HepG2 (cell line): ENCODE measurements around the gene FANCD2OS. TPM values are rescaled to one million over a fixed set of nuclear protein-coding genes. Genes with fewer than 3 reads are reported as not detected.

Experiments used
- HOXA7 ChIP-seq: sonication (generic); formaldehyde crosslinking; IDR thresholded peaks from 2 replicates; pipeline ENCODE4 v1.8.1; 2022; ENCODE audit warnings: mild to moderate bottlenecking, missing genetic modification reagents, moderate library complexity
- MAFG ChIP-seq: sonication (generic); formaldehyde crosslinking; IDR thresholded peaks from 2 replicates; pipeline ENCODE4 v1.5.1; 2020; ENCODE audit warnings: mild to moderate bottlenecking, missing genetic modification reagents
- SMARCC2 ChIP-seq: fragments of 450-650 bp; IDR thresholded peaks from 2 replicates; pipeline ENCODE4 v1.6.1; 2017; ENCODE audit warnings: antibody characterized with exemption, mild to moderate bottlenecking
- XBP1 ChIP-seq: sonication (generic); formaldehyde crosslinking; IDR thresholded peaks from 2 replicates; pipeline ENCODE4 v1.5.0; 2020; ENCODE audit warnings: missing genetic modification reagents
- ZNF263 ChIP-seq: sonication (generic); formaldehyde crosslinking; IDR thresholded peaks from 2 replicates; pipeline ENCODE4 v1.4.0; 2020; ENCODE audit warnings: missing genetic modification reagents
- ZNF605 ChIP-seq: sonication (generic); formaldehyde crosslinking; IDR thresholded peaks from 2 replicates; pipeline ENCODE4 v1.8.0; 2022; ENCODE audit warnings: mild to moderate bottlenecking, missing genetic modification reagents
- ZNF713 ChIP-seq: sonication (generic); formaldehyde crosslinking; IDR thresholded peaks from 2 replicates; pipeline ENCODE4 v1.4.0; 2020; ENCODE audit warnings: mild to moderate bottlenecking, missing genetic modification reagents
- ZNF782 ChIP-seq: sonication (generic); formaldehyde crosslinking; IDR thresholded peaks from 2 replicates; pipeline ENCODE4 v1.4.0; 2020; ENCODE audit warnings: missing genetic modification reagents, mild to moderate bottlenecking, borderline replicate concordance
- polyA plus RNA-seq, 8 experiments: library from polyadenylated mRNA; depleted of rRNA in 3 of 8; stranded (reverse) in 7 of 8; unstranded in 1 of 8; fragments of >200 nt; fragmentation: Illumina TruSeq in 4 of 8; extraction: Trizol in 4 of 8; gene quantifications; 2 replicates each; pipeline versions ENCODE4 v1.2.1 to v1.2.3, GENCODE V29; 2011 to 2016; ENCODE audit warnings: low read depth in 4 of 8, missing spikeins in 1 of 8, mixed read lengths in 1 of 8; ENCODE audit not compliant: insufficient read depth in 1 of 8
- total RNA-seq, 5 experiments: library from RNA; depleted of rRNA; stranded (reverse); fragments of >200 nt; fragmentation: Illumina TruSeq; extraction: Trizol; gene quantifications; 2 replicates each; pipeline ENCODE4 v1.2.3, GENCODE V29; 2016; ENCODE audit warnings: low read depth in 1 of 5
- TF ChIP-seq, protein P1 (sequence below): sonication (generic); formaldehyde crosslinking; IDR thresholded peaks from 2 replicates; pipeline ENCODE4 v1.4.0; 2020; ENCODE audit warnings: missing genetic modification reagents, borderline replicate concordance
- TF ChIP-seq, protein P2 (sequence below): sonication (generic); formaldehyde crosslinking; IDR thresholded peaks from 2 replicates; pipeline ENCODE4 v1.4.0; 2020; ENCODE audit warnings: mild to moderate bottlenecking, missing genetic modification reagents
- TF ChIP-seq, protein P3 (sequence below): IDR thresholded peaks from 2 replicates; pipeline ENCODE4 v1.6.1; 2016

Gene FANCD2OS
- total and polyA plus RNA-seq, 2 of the 13 experiments (the other 11 are each of a cell fraction or from before 2014, with no cell fraction given), result not detected

DNA sequence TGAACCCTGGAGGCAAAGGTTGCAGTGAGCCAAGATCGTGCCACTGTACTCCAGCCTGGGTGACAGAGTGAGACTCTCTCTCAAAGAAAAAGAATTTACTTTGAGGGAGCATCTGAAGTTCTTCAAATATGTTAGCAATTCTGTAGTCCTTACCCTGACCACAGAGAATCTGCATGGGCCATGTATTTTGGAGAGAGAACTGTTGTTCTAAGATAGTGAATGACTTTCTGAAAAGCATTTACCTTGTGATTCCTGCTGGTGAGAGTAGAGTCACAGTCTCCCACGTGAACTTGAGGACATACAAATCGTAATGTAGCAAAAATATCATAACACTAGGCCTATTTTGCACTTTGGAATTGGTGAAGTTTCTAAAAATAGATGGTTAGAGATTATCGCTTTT lies 11.3 kb upstream of the FANCD2OS start (continued):
- TF ChIP-seq, protein P1, sequence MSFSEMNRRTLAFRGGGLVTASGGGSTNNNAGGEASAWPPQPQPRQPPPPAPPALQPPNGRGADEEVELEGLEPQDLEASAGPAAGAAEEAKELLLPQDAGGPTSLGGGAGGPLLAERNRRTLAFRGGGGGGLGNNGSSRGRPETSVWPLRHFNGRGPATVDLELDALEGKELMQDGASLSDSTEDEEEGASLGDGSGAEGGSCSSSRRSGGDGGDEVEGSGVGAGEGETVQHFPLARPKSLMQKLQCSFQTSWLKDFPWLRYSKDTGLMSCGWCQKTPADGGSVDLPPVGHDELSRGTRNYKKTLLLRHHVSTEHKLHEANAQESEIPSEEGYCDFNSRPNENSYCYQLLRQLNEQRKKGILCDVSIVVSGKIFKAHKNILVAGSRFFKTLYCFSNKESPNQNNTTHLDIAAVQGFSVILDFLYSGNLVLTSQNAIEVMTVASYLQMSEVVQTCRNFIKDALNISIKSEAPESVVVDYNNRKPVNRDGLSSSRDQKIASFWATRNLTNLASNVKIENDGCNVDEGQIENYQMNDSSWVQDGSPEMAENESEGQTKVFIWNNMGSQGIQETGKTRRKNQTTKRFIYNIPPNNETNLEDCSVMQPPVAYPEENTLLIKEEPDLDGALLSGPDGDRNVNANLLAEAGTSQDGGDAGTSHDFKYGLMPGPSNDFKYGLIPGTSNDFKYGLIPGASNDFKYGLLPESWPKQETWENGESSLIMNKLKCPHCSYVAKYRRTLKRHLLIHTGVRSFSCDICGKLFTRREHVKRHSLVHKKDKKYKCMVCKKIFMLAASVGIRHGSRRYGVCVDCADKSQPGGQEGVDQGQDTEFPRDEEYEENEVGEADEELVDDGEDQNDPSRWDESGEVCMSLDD (CRISPR knock-in tag), result no peak
- TF ChIP-seq ZNF263 (CRISPR knock-in tag) (no peak), HOXA7 (no peak), ZNF782 (CRISPR knock-in tag) (no peak), SMARCC2 (no peak), MAFG (CRISPR knock-in tag) (no peak), XBP1 (CRISPR knock-in tag) (no peak), ZNF713 (CRISPR knock-in tag) (no peak), ZNF605 (CRISPR knock-in tag) (no peak)
- TF ChIP-seq, protein P2, sequence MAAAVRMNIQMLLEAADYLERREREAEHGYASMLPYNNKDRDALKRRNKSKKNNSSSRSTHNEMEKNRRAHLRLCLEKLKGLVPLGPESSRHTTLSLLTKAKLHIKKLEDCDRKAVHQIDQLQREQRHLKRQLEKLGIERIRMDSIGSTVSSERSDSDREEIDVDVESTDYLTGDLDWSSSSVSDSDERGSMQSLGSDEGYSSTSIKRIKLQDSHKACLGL (CRISPR knock-in tag), result no peak
- TF ChIP-seq, protein P3, sequence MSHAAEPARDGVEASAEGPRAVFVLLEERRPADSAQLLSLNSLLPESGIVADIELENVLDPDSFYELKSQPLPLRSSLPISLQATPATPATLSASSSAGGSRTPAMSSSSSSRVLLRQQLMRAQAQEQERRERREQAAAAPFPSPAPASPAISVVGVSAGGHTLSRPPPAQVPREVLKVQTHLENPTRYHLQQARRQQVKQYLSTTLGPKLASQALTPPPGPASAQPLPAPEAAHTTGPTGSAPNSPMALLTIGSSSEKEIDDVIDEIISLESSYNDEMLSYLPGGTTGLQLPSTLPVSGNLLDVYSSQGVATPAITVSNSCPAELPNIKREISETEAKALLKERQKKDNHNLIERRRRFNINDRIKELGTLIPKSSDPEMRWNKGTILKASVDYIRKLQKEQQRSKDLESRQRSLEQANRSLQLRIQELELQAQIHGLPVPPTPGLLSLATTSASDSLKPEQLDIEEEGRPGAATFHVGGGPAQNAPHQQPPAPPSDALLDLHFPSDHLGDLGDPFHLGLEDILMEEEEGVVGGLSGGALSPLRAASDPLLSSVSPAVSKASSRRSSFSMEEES (CRISPR knock-in tag), result no peak
